Neuronal stem cell (in vitro differentiated cells): ENCODE data around the gene SPATC1L.

ENCODE experiments used
- DNase-seq: peaks from one replicate; pipeline ENCODE4 v3.0.0-alpha.2; 2013; ENCODE audit warnings: low spot score
- H2AFZ ChIP-seq: one replicate; pipeline ENCODE4 v1.6.1; 2013; ENCODE audit warnings: mild to moderate bottlenecking, low read length, inconsistent platforms
- H2AK5ac ChIP-seq: 2 replicates; pipeline ENCODE4 v1.6.1; 2013; ENCODE audit warnings: low read depth, mild to moderate bottlenecking, inconsistent platforms, low read length, moderate library complexity, mixed read lengths
- H2BK120ac ChIP-seq: 2 replicates; pipeline ENCODE4 v1.6.1; 2013; ENCODE audit warnings: low read depth, mild to moderate bottlenecking, inconsistent platforms, low read length, moderate library complexity, mixed read lengths
- H2BK12ac ChIP-seq: one replicate; pipeline ENCODE4 v1.6.1; 2013; ENCODE audit warnings: low read length, inconsistent platforms
- H2BK15ac ChIP-seq: 2 replicates; pipeline ENCODE4 v1.6.1; 2013; ENCODE audit warnings: mild to moderate bottlenecking, low read length, inconsistent platforms, mixed read lengths
- H2BK5ac ChIP-seq: one replicate; pipeline ENCODE4 v1.6.1; 2013; ENCODE audit warnings: inconsistent platforms, mild to moderate bottlenecking, low read length, moderate library complexity
- H3K14ac ChIP-seq: one replicate; pipeline ENCODE4 v1.6.1; 2013; ENCODE audit warnings: low read length, inconsistent platforms
- H3K18ac ChIP-seq: 2 replicates; pipeline ENCODE4 v1.6.1; 2013; ENCODE audit warnings: low read length, inconsistent platforms
- H3K23ac ChIP-seq: 2 replicates; pipeline ENCODE4 v1.6.1; 2013; ENCODE audit warnings: low read depth, mild to moderate bottlenecking, mixed read lengths, low read length, inconsistent platforms; ENCODE audit not compliant: poor library complexity
- H3K27ac ChIP-seq: replicated peaks from 3 replicates; pipeline ENCODE4 v1.5.1; 2013; ENCODE audit warnings: low read length, inconsistent platforms
- H3K27me3 ChIP-seq, 3 experiments: 2 replicates each; pipeline ENCODE4 v1.6.1; 2013; ENCODE audit warnings: low read length in 3 of 3, mild to moderate bottlenecking in 2 of 3, inconsistent platforms in 1 of 3, low read depth in 1 of 3, mixed read lengths in 1 of 3, moderate library complexity in 1 of 3; ENCODE audit not compliant: control insufficient read depth in 3 of 3, insufficient read depth in 3 of 3
- H3K36me3 ChIP-seq, 2 donors: replicated peaks in 1 of 2; 2 replicates each; pipeline ENCODE4 v1.6.1; 2013; ENCODE audit warnings: low read length in 2 of 2; ENCODE audit not compliant: control insufficient read depth in 2 of 2, insufficient read depth in 2 of 2
- H3K4ac ChIP-seq: 2 replicates; pipeline ENCODE4 v1.6.1; 2013; ENCODE audit warnings: inconsistent platforms, mild to moderate bottlenecking, low read length, moderate library complexity
- H3K4me1 ChIP-seq, 2 donors: 1 replicate in 1 of 2; 2 replicates in 1 of 2; pipeline ENCODE4 v1.6.1; 2013; ENCODE audit warnings: low read length in 2 of 2, low read depth in 1 of 2; ENCODE audit not compliant: control insufficient read depth in 2 of 2, insufficient read depth in 1 of 2
- H3K4me2 ChIP-seq: one replicate; pipeline ENCODE4 v1.6.1; 2013; ENCODE audit warnings: mild to moderate bottlenecking, low read length, inconsistent platforms; ENCODE audit not compliant: insufficient read depth, poor library complexity, severe bottlenecking
- H3K4me3 ChIP-seq, 2 donors: 2 replicates each; pipeline ENCODE4 v1.5.1; 2013; ENCODE audit warnings: low read length in 2 of 2, mild to moderate bottlenecking in 2 of 2, inconsistent platforms in 1 of 2, moderate library complexity in 1 of 2
- H3K79me1 ChIP-seq: one replicate; pipeline ENCODE4 v1.6.1; 2013; ENCODE audit warnings: low read depth, mild to moderate bottlenecking, inconsistent platforms, low read length, moderate library complexity
- H3K9ac ChIP-seq: one replicate; pipeline ENCODE4 v1.6.1; 2013; ENCODE audit warnings: mild to moderate bottlenecking, low read depth, low read length, inconsistent platforms; ENCODE audit not compliant: poor library complexity
- H3K9me3 ChIP-seq, 2 donors: replicated peaks in 1 of 2; 2 replicates each; pipeline versions ENCODE3 to v1.6.1; 2013; ENCODE audit warnings: low read length in 2 of 2, mild to moderate bottlenecking in 2 of 2, inconsistent platforms in 1 of 2, low read depth in 1 of 2, mixed read lengths in 1 of 2, moderate library complexity in 1 of 2; ENCODE audit not compliant: control insufficient read depth in 2 of 2, insufficient read depth in 1 of 2
- H4K8ac ChIP-seq: one replicate; pipeline ENCODE4 v1.6.1; 2013; ENCODE audit warnings: low read depth, mild to moderate bottlenecking, inconsistent platforms, low read length, moderate library complexity
- H4K91ac ChIP-seq: one replicate; pipeline ENCODE4 v1.6.1; 2013; ENCODE audit warnings: low read length, low read depth, mild to moderate bottlenecking, inconsistent platforms; ENCODE audit not compliant: poor library complexity
- WGBS, 2 donors: extraction: QIAGEN DNeasy Blood & Tissue Kit; methylation state at CpG; one replicate each; pipeline ENCODE4 v1.1.7; 2013; ENCODE audit warnings: missing lambda C conversion rate in 2 of 2, mixed read lengths in 1 of 2; ENCODE audit not compliant: insufficient read length in 2 of 2, insufficient replicate concordance in 1 of 2; ENCODE audit errors: extremely low coverage in 2 of 2; 5-methylcytosine and 5-hydroxymethylcytosine counted together

The SPATC1L gene

DNA sequence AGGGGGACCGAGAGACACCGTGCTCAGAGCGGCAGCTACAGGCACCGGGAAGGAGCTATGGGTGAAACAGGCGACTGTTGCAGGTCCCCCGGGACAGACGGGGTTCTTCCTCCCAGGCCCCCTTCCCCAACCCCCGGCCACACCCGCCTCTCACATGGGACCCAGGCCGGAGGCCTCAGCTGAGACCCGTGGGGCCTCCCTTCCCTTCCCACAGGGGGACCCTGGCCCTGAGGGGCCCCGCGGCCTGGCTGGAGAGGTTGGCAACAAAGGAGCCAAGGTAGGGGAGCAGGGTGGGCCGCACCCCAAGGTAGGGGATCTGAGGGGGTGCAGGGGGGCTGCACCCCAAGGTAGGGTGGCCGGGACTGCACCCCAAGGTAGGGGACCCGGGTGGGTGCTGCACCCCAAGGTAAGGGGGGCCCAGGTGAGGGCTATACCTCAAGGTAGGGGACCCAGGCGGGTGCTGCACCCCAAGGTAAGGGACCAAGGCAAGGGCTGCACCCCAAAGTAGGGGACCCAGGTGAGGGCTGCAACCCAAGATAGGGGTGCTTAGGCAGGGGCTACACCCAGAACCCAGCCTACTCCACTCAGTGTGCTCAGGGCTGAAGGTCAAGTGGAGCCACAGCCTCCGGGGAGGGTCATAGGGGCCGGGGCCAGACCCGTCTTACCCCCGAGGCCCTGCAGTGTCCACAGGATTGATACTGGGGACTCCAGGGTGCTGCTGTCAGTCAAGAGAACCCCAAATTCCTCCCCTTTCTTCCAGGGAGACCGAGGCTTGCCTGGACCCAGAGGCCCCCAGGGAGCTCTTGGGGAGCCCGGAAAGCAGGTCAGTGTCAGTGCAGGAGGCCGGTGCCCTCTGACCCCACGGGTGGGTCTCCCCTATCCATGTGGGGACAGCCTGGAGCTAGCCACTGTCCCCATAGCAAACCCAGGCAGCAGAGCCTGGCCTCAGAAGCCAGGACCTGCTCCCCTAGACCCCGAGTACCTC lies 63.7 kb downstream of the SPATC1L start:
- Histone ChIP-seq H2BK5ac (no peak overlapping the region), H4K91ac (no peak overlapping the region), H3K36me3 (no peaks in the 10 kb centered on the region), H3K4me3 (no peak overlapping the region), H3K4me1 (no peaks in the 10 kb centered on the region), H2BK15ac (peak overlapping the region; percentile 6), H3K18ac (peak overlapping the region; percentile 17), H2AK5ac (peak overlapping the region; percentile 70), H3K9me3 (no peaks in the 10 kb centered on the region), H3K27me3 (no peaks in the 10 kb centered on the region), H2AFZ (no peak overlapping the region), H3K4me2 (no peak overlapping the region), H3K79me1 (peaks cover 5% of the 10 kb centered on the region), H3K4ac (no peak overlapping the region), H2BK12ac (no peak overlapping the region), H3K27ac (no peak overlapping the region), H3K9ac (peak overlapping the region; percentile 60), H2BK120ac (peak overlapping the region; percentile 31), H4K8ac (no peak overlapping the region), H3K14ac (peak overlapping the region; percentile 89), H3K23ac (no peak overlapping the region)
- no CpG with 5 or more reads among the region's 26 CpGs for whole genome bisulfite sequencing, 2 donors
- DNase-seq: no peak

DNA sequence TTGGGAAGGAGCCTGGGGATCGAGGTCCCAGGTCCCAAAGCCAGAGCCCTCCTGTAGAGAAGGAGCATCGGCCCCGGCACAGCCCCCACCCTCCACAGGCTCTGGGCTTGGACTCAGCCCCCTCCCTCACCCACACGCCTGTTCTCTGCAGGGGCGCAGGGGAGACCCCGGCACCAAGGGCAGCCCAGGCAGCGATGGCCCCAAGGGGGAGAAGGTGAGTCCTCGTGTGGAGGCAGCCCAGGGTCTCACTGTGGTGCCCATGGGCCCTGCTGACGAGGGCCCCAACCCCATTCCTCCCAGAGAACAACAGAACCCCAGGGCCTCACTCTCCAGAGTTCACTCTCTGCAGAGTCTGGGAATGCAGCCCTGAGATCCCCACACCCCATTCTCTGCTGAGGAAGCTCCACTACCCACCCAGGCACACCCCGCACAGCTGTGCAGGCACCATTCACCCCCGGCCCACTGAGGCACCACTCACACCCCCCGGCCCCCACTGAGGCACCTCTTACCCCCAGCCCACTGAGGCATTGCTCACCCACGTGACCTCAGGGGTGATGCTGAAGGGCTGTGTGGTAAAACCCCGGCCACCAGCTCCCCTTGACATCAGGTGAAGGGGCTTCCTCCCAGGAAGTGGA lies 64.5 kb downstream of the SPATC1L start:
- H2BK12ac ChIP-seq: no peak overlapping the region
- no peaks in the 10 kb centered on the region for H3K36me3 ChIP-seq
- H2AK5ac ChIP-seq: peak overlapping the region; percentile 42
- peak overlapping the region; percentile 40 for H3K9ac ChIP-seq
- no peak overlapping the region for H3K4me3 ChIP-seq
- no peak overlapping the region for H2BK120ac ChIP-seq
- H3K9me3 ChIP-seq: peaks cover 0 to 3% of the 10 kb centered on the region in 2 donors
- WGBS, 2 donors: no CpG with 5 or more reads among the region's 14 CpGs
- DNase-seq: no peak
- peak overlapping the region; percentile 39 for H2BK5ac ChIP-seq
- peaks cover 5% of the 10 kb centered on the region for H3K79me1 ChIP-seq
- no peaks in the 10 kb centered on the region for H3K27me3 ChIP-seq
- no peak overlapping the region for H4K91ac ChIP-seq
- H3K27ac ChIP-seq: no peak overlapping the region
- H3K4me1 ChIP-seq: no peaks in the 10 kb centered on the region
- no peak overlapping the region for H4K8ac ChIP-seq
- H3K23ac ChIP-seq: peak overlapping the region; percentile 94
- no peak overlapping the region for H3K4me2 ChIP-seq
- no peak overlapping the region for H2BK15ac ChIP-seq
- H2AFZ ChIP-seq: no peak overlapping the region
- H3K4ac ChIP-seq: no peak overlapping the region
- peak overlapping the region; percentile 74 for H3K18ac ChIP-seq
- H3K14ac ChIP-seq: peak overlapping the region; percentile 89

DNA sequence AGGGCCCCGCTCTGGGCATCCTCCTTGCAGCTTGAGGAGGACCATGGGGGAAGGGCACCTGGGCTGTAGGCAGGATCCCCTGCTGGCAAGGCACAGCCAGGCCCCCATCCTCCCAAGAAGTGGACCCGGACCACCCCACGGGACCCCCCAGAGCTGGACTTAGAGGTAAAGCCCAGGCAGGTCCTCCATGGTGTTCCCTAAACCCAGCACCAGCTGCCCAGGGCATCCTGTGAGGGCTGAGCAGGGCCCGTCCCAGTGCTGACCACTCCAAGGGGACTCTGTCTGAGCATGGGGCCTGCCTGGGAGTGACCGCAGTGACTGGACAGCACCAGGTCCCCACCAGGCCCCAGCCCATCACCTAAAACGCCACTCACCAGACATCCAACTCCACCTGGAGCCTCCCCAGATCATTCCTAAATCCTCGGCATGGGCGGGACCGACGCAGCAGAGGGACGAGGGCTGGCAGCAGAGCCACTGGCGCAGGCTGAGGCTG lies 65.1 kb downstream of the SPATC1L start:
- Histone ChIP-seq H4K91ac (no peak overlapping the region), H3K18ac (no peak overlapping the region), H3K4me1 (no peaks in the 10 kb centered on the region), H2AK5ac (peak overlapping the region; percentile 42), H3K27ac (no peak overlapping the region), H3K79me1 (peaks cover 5% of the 10 kb centered on the region), H2BK15ac (no peak overlapping the region), H2BK120ac (no peak overlapping the region), H3K9ac (no peak overlapping the region), H3K4me3 (no peak overlapping the region), H3K27me3 (no peaks in the 10 kb centered on the region), H2BK12ac (no peak overlapping the region), H4K8ac (no peak overlapping the region), H2BK5ac (peak overlapping the region; percentile 39), H3K23ac (peak overlapping the region; percentile 94), H3K14ac (peak overlapping the region; percentile 33), H3K9me3 (peaks cover 0 to 3% of the 10 kb centered on the region in 2 donors), H2AFZ (no peak overlapping the region), H3K4me2 (no peak overlapping the region), H3K4ac (no peak overlapping the region), H3K36me3 (no peaks in the 10 kb centered on the region)
- no peak for DNase-seq
- WGBS, 2 donors: no CpG with 5 or more reads among the region's 12 CpGs
